C4-2B (cell line): ENCODE data around the gene VIT.
"Not testable (repeated sequence)": the region's sequence is repeated elsewhere in the genome, so short reads cannot be mapped to it uniquely, and the experiment has no call there.

ENCODE experiments used
- H3K27ac ChIP-seq: fragments of 450-650 bp; 2 replicates; pipeline ENCODE4 v1.5.1; 2017
- ZFX ChIP-seq: fragments of 450-650 bp; IDR thresholded peaks from 2 replicates; pipeline ENCODE4 v1.6.1; 2017
- TF ChIP-seq, protein P1 (sequence below): fragments of 450-650 bp; conservative IDR thresholded peaks from 2 replicates; pipeline ENCODE4 v1.5.1; 2017; ENCODE audit warnings: mild to moderate bottlenecking

VIT gene

DNA sequence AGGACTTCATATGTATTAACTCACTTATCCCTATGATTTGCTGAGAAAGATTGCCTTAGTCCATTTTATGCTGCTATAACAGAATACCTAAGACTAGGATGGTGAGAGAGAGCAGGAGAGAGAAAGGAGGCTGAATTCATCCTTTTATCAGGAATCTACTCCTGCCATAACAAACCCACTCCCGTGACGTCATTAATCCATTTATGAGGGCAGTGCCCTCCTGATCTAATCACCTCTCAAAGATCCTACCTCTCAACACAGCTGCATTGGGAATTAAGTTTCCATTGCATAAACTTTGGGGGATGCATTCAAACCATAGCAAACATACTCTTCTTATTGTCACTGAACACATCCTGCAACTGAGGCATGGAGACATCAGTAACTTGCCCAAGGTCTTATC lies 122.0 kb downstream of the VIT start:
- no peak overlapping the region for H3K27ac ChIP-seq

GRCh38 chr2:36819095-36819711 lies 122.7 kb downstream of the VIT start:
- H3K27ac ChIP-seq = no peak overlapping the region; the same call in 1 of the 2 replicates
- TF ChIP-seq ZFX = no peak
- TF ChIP-seq, protein P1, sequence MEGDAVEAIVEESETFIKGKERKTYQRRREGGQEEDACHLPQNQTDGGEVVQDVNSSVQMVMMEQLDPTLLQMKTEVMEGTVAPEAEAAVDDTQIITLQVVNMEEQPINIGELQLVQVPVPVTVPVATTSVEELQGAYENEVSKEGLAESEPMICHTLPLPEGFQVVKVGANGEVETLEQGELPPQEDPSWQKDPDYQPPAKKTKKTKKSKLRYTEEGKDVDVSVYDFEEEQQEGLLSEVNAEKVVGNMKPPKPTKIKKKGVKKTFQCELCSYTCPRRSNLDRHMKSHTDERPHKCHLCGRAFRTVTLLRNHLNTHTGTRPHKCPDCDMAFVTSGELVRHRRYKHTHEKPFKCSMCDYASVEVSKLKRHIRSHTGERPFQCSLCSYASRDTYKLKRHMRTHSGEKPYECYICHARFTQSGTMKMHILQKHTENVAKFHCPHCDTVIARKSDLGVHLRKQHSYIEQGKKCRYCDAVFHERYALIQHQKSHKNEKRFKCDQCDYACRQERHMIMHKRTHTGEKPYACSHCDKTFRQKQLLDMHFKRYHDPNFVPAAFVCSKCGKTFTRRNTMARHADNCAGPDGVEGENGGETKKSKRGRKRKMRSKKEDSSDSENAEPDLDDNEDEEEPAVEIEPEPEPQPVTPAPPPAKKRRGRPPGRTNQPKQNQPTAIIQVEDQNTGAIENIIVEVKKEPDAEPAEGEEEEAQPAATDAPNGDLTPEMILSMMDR = no peak

More for the DNA sequence above, 122.0 kb downstream of the VIT start:
- TF ChIP-seq, protein P1 = no peak
- no peak for TF ChIP-seq ZFX

DNA sequence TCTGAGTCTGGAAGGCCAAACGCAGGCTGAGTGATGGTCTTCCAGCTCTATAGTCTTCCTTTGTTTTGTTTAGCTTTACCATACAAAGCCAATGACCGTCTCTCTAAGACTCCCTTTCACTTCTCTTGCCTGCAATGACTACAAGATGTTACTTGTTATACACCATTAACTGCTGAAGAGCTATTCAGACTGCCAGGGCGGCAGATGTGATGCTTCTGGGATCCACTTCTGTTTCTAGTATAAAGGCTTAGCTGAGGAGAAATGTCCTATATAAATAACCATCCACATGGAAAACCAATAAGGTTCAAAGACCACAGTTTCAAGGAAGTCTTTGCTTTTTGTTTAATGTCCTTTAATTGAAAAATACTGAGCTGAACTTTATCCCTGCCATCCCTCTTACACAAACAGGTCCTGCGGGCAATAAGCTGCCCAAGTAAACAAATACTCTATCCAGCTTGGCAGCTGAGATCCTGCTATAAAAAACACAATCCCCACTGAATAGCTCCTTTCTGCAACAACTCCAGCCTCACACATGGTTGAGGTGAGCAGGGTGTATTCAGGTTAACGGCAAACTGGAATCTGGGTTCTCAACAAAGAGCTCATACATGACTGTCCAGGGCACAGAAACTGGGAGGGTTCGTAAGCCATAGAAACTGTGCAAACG lies 124.6 kb downstream of the VIT start:
- TF ChIP-seq, protein P1 = no peak
- no peak for TF ChIP-seq ZFX
- H3K27ac ChIP-seq = peak overlapping the region; percentile 89

- H3K27ac ChIP-seq = no peak overlapping the region
- no peak for TF ChIP-seq ZFX
- TF ChIP-seq, protein P1 = no peak
These were observed 127.4 kb downstream of the VIT start for GRCh38 chr2:36823862-36824261.

GRCh38 chr2:36824273-36824672 lies 127.8 kb downstream of the VIT start:
- TF ChIP-seq, protein P1 = no peak
- no peak for TF ChIP-seq ZFX
- H3K27ac ChIP-seq = no peak overlapping the region

GRCh38 chr2:36824683-36825082 lies 128.2 kb downstream of the VIT start:
- H3K27ac ChIP-seq = not testable (repeated sequence)

DNA sequence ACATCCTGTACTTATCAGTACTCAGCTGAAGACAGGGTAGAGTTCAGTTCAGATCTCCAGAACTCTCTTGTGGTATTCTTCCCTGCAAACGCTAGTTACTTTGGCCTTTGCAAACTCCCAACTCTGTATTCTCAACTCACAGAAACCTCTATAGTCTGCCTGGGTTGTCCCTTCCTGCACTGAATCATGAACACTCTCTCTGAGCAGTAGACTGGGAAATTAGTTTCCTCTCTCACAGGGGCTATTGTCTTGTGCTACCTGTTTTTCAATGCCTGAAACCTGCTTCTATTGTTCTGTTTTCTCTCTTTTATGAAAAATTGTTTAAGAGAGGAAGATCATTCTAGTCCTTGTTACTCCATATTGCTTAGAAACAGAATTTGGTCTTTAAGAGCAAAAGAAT lies 134.7 kb downstream of the VIT start:
- TF ChIP-seq, protein P1 = no peak
- no peak for TF ChIP-seq ZFX

DNA sequence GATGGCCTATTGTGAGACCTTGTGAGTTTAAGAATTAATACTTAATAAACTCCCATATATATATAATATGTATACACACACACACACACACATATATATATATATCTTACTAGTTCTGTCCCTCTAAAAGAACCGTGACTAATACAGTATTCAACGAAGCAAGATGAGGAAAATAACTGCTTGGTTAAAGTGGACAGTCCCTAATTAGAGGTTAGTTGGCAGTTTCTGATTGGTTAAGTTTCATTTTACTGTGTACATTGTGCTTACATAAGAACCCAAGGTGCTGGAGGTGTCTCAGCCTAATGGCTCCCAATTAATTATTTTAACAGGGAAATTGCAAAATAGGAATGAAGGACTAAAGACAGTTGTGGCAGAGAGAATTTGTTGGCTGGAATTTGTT lies 137.7 kb downstream of the VIT start:
- TF ChIP-seq ZFX = no peak
- TF ChIP-seq, protein P1 = no peak
- no peak overlapping the region for H3K27ac ChIP-seq

More for the DNA sequence above, 134.7 kb downstream of the VIT start:
- no peak overlapping the region for H3K27ac ChIP-seq
